Natural killer cell (primary cell): ENCODE measurements around the gene PLXNB1. TPM values are rescaled to one million over a fixed set of nuclear protein-coding genes. Genes with fewer than 3 reads are reported as not detected.
A peak's percentile ranks its signal among the peaks of the same experiment; 100 is the strongest.

ENCODE experiments used
- ATAC-seq, 3 donors: fragments of 150-1000 bp in 2 of 3; fragments of 200-7000 bp in 1 of 3; cut with Tn5 transposase; 1 replicate in 1 of 3; 2 replicates in 2 of 3; pipeline ENCODE4 v1.10.0; 2021; ENCODE audit warnings: mild to moderate bottlenecking in 2 of 3, moderate library complexity in 2 of 3
- DNase-seq, 2 donors: peaks; one replicate each; pipeline versions ENCODE4 v3.0.0 to v3.0.0-alpha.2; 2013 to 2021; ENCODE audit warnings: mixed read lengths in 1 of 2
- H3K27ac ChIP-seq: one replicate; pipeline ENCODE4 v1.5.1; 2013; ENCODE audit warnings: mild to moderate bottlenecking, low read length
- H3K27me3 ChIP-seq: one replicate; pipeline ENCODE4 v1.6.1; 2013; ENCODE audit warnings: low read length; ENCODE audit not compliant: control insufficient read depth, insufficient read depth
- H3K36me3 ChIP-seq: one replicate; pipeline ENCODE4 v1.6.1; 2013; ENCODE audit warnings: low read length; ENCODE audit not compliant: control insufficient read depth, insufficient read depth
- H3K4me1 ChIP-seq: one replicate; pipeline ENCODE4 v1.6.1; 2013; ENCODE audit warnings: low read length; ENCODE audit not compliant: control insufficient read depth, insufficient read depth
- H3K4me3 ChIP-seq: one replicate; pipeline ENCODE4 v1.5.1; 2013; ENCODE audit warnings: low read length
- H3K9me3 ChIP-seq: one replicate; pipeline ENCODE4 v1.6.1; 2013; ENCODE audit warnings: low read length; ENCODE audit not compliant: control insufficient read depth, insufficient read depth
- H3K27ac Mint-ChIP-seq, 2 donors: one replicate each; pipeline ENCODE4 v1.8.0; 2022; ENCODE audit warnings: mild to moderate bottlenecking in 2 of 2, mixed read lengths in 2 of 2, moderate library complexity in 1 of 2
- H3K27me3 Mint-ChIP-seq, 2 donors: one replicate each; pipeline ENCODE4 v1.8.0; 2022; ENCODE audit warnings: low read depth in 2 of 2, mixed read lengths in 2 of 2
- H3K36me3 Mint-ChIP-seq: one replicate; pipeline ENCODE4 v1.8.0; 2022; ENCODE audit warnings: mixed read lengths
- H3K4me1 Mint-ChIP-seq, 2 donors: one replicate each; pipeline ENCODE4 v1.8.0; 2022; ENCODE audit warnings: mixed read lengths in 2 of 2
- H3K4me3 Mint-ChIP-seq: one replicate; pipeline ENCODE4 v1.8.0; 2022; ENCODE audit warnings: mild to moderate bottlenecking, moderate library complexity, mixed read lengths
- H3K9me3 Mint-ChIP-seq, 2 donors: one replicate each; pipeline ENCODE4 v1.8.0; 2022; ENCODE audit warnings: mixed read lengths in 2 of 2
- CTCF ChIP-seq: fragments of 200-600 bp; IDR thresholded peaks from one replicate; pipeline ENCODE4 v1.8.0; 2022; ENCODE audit warnings: antibody characterized with exemption
- WGBS: methylation state at CpG from one replicate; pipeline ENCODE4 v1.1.7; 2013; ENCODE audit warnings: missing lambda C conversion rate; ENCODE audit not compliant: insufficient coverage; 5-methylcytosine and 5-hydroxymethylcytosine counted together
- intact Hi-C: fragments of 100-400 bp; cut with micrococcal nuclease; formaldehyde crosslinking; loops from one replicate; pipeline ENCODE4 v1.14.2; 2022
- total RNA-seq, 4 donors: library from RNA; stranded (reverse); fragments of 120-200 nt in 1 of 4; gene quantifications; one replicate each; pipeline versions ENCODE4 v1.2.3 to v1.2.4, GENCODE V29; 2013 to 2022

PLXNB1 gene
- total RNA-seq, 3 donors from 2014 or later (not counting 1 experiment from before 2014, with no cell fraction given) = 4.3 to 5.0 (median 4.4) TPM

GRCh38 chr3:48426401-48426909 lies 3.4 kb downstream of the PLXNB1 start:
- Mint-ChIP-seq H3K4me1 (peaks cover 0 to 33% of the 10 kb centered on the region in 2 donors), H3K27me3 (peaks cover 0 to 5% of the 10 kb centered on the region in 2 donors), H3K36me3 (no peaks in the 10 kb centered on the region), H3K27ac (no peak overlapping the region), H3K4me3 (no peak overlapping the region), H3K9me3 (no peaks in the 10 kb centered on the region)
- no peaks in the 10 kb centered on the region for H3K9me3 ChIP-seq
- H3K27me3 ChIP-seq = no peaks in the 10 kb centered on the region
- H3K4me3 ChIP-seq = no peak overlapping the region
- WGBS = 72% methylated on average over 11 of the region's 11 CpGs
- H3K36me3 ChIP-seq = no peaks in the 10 kb centered on the region
- intact Hi-C loops = no loop called here
- peaks cover 14% of the 10 kb centered on the region for H3K4me1 ChIP-seq
- DNase-seq (no peak), ATAC-seq (no peak)
- no peak overlapping the region for H3K27ac ChIP-seq
- no peak for TF ChIP-seq CTCF

GRCh38 chr3:48425281-48425812 lies 4.5 kb downstream of the PLXNB1 start:
- 90% methylated on average over 13 of the region's 13 CpGs for WGBS
- H3K27ac Mint-ChIP-seq = no peak overlapping the region
- H3K27ac ChIP-seq = no peak overlapping the region
- H3K4me3 Mint-ChIP-seq = no peak overlapping the region
- no peak for TF ChIP-seq CTCF
- no peaks in the 10 kb centered on the region for H3K9me3 ChIP-seq
- ATAC-seq (no peak), DNase-seq (no peak)
- peaks cover 11% of the 10 kb centered on the region for H3K4me1 ChIP-seq
- intact Hi-C loops = no loop called here
- H3K9me3 Mint-ChIP-seq = no peaks in the 10 kb centered on the region
- H3K27me3 ChIP-seq = no peaks in the 10 kb centered on the region
- peaks cover 0 to 5% of the 10 kb centered on the region in 2 donors for H3K27me3 Mint-ChIP-seq
- H3K36me3 ChIP-seq = no peaks in the 10 kb centered on the region
- peaks cover 0 to 22% of the 10 kb centered on the region in 2 donors for H3K4me1 Mint-ChIP-seq
- H3K4me3 ChIP-seq = no peak overlapping the region
- H3K36me3 Mint-ChIP-seq = no peaks in the 10 kb centered on the region

GRCh38 chr3:48423883-48424695 lies 5.8 kb downstream of the PLXNB1 start:
- ATAC-seq = no peak
- Histone ChIP-seq H3K27me3 (no peaks in the 10 kb centered on the region), H3K4me3 (no peak overlapping the region), H3K27ac (no peak overlapping the region), H3K4me1 (peaks cover 4% of the 10 kb centered on the region), H3K9me3 (no peaks in the 10 kb centered on the region), H3K36me3 (no peaks in the 10 kb centered on the region)
- Mint-ChIP-seq H3K36me3 (no peaks in the 10 kb centered on the region), H3K27ac (peak overlapping the region in 1 of 2 donors; percentile 13), H3K4me3 (no peak overlapping the region), H3K27me3 (peaks cover 0 to 5% of the 10 kb centered on the region in 2 donors), H3K4me1 (peaks cover 0 to 15% of the 10 kb centered on the region in 2 donors), H3K9me3 (no peaks in the 10 kb centered on the region)
- WGBS = 93% methylated on average over 27 of the region's 27 CpGs
- no peak for DNase-seq
- intact Hi-C loops = no loop called here
- TF ChIP-seq CTCF = no peak
